Caki2 (cell line): Measurements from ENCODE around the gene CREB3L1. TPM values are rescaled to one million over a fixed set of nuclear protein-coding genes. Genes with fewer than 3 reads are reported as not detected.
"Not testable (repeated sequence)": the region's sequence is repeated elsewhere in the genome, so short reads cannot be mapped to it uniquely, and the experiment has no call there.

Experiments
- DNase-seq: peaks from one replicate; pipeline ENCODE4 v3.0.0-alpha.2; 2015; ENCODE audit warnings: low read depth
- in situ Hi-C: cut with HindIII; loops from 2 replicates; pipeline ENCODE4 v1.10.0; 2016; ENCODE audit warnings: low sequenced_read_pairs, low pct_unique_long_range_greater_than_20kb, mixed read lengths
- total RNA-seq: library from RNA; depleted of rRNA; stranded (reverse); fragments of >200 nt; shearing (Covaris generic); gene quantifications from 2 replicates; pipeline ENCODE4 v1.2.3, GENCODE V29; 2014; ENCODE audit warnings: low replicate concordance

The CREB3L1 gene
- total RNA-seq, 1 experiment from 2014 or later, result not detected

DNA sequence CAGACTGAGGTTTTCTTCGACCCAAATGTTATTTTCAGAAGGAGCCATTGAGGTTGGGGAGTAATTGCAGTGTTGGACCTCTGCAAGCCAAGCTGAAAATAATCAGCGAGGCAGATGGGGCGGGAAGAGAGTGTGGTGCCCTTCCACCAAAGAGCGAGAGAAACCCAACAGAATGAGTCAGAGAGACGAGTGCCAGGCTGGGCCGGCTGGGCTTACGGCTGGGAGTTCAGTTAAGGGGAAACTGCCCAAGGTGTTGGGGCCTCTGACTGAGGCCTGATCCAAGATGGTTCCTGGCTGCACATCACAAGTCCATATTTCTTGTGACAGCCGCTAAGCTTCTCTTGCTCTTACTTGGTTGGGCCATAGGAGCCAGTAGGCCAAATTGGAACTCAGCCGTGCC is 30.4 kb upstream of the CREB3L1 start:
- in situ Hi-C loops, result no loop called here
- no peak for DNase-seq

DNA sequence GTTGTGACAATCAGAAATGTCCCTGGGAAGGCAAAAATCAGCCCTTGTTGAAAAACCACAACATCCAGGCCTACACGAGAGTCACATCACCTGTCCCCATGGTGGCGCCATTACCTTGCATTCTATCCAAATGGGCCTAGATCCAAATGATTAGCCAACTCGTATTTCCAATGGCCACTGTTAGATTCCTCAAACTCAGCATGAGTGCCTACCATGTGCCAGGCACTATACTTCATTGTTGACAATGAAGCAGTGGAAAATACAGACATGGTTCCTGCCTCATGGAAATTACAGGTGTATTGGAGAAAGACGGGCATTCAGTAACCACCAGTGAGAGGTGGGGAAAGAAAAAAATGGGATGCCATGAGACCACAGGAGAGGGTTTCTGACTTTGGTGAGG is 29.8 kb upstream of the CREB3L1 start:
- DNase-seq, result peak; percentile 19
- in situ Hi-C loops, result no loop called here

GRCh38 chr11:46248289-46249102 is 29.0 kb upstream of the CREB3L1 start:
- DNase-seq, result peak; percentile 51
- in situ Hi-C loops, result no loop called here

GRCh38 chr11:46249103-46249937 is 28.1 kb upstream of the CREB3L1 start:
- DNase-seq, result no peak
- in situ Hi-C loops, result no loop called here

GRCh38 chr11:46249938-46250744 is 27.3 kb upstream of the CREB3L1 start:
- in situ Hi-C loops, result no loop called here
- no peak for DNase-seq

DNA sequence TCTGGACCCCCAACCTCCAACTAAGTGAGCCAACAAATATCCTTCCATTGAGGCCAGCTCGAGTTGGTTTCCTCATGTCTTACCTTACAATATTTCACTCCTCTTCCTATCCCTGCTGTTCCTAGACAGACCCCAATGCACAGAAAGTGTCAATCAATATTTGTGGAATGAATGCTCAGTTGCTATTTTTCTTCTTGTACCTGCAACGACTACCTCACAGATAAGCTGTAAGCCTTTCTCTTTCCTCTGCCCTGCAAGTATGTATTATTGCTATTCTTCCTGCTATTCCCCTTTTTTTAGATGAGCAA is 26.8 kb upstream of the CREB3L1 start:
- DNase-seq, result no peak
- in situ Hi-C loops, result no loop called here

DNA sequence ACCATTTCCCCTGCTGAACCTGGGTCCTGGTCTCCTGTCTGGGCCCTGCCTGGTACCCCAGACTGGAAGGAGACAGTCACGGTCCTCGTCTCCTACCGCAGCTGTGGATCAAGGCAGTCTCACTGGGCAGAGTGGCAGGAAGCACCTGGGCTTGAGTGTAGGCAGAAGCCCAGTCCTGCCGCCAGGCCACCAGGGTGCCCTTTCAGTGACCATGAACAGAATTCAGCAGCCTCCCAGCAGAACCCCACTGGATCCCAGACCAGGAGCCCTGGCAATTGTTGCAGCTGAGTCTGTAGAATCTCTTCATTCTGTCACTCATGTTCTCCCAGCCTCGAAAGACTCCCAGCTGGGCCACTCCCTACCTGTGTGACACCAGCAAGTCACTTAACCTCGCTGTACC is 25.5 kb upstream of the CREB3L1 start:
- in situ Hi-C loops, result no loop called here
- DNase-seq, result no peak

DNA sequence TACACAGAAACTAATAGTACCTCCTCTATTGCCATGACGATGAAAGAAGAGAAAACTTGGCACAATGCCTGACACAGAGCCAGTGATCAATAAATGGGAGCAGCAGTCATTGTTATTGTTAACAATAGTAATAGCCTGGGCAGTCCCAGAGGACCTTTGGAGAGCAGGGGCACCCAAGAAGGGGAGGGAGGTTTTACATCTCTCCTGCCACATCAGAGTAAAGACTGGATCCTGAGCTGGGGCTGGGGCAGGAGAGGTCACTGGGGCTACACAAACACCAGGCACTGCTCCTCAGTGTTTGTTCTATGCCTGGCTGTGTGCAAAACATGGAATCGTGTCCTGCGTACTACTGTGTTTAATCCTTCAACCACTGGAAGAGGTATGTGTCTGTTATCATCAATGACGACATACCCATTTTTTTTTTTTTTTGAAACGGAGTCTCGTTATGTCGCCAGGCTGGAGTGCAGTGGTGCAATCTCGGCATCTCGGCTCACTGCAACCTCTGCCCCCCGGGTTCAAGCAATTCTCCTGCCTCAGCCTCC is 25.0 kb upstream of the CREB3L1 start:
- no peak for DNase-seq
- in situ Hi-C loops, result no loop called here

DNA sequence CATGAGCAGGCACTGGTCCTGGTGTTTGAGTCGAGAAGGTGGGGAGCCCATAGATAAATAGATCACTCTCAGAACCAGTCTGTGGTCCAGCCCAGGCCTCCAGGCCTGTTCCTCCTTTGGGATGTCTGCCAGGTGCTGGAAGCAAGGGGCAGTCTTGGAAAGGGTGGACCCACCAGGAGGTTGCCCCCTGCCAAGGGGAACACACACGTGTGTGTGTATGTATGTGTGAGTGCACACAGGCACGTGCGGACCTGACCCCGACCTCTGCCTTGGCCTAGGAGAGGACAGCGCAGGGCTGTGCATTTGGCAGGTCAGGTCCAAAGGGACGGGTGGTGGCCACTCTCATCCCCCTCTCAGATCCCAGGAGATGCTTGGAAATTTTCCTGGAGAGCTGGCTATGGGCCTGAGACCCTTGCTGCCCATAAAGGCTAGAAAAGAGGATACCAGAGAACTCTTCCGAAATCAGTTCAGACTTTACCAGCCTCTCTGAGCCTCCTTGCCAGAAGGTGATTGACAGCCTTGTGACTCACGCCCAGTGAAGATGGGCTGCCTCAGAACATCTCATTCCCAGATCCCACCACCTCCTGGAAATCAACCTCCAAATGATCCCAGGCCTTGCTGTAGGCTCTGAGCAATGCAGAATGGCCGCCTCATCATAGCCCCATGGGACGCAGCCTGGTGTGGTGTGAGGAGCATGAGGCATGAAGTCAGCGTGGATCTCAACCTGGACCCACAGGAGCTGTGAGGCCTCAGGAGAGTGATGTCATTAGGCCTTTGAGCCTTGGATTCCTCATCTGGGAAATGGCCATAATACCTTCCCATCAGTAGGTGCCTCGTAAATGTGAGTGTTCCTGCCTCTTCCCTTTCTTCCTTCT is 24.0 kb upstream of the CREB3L1 start:
- in situ Hi-C loops, result no loop called here
- DNase-seq, result no peak

DNA sequence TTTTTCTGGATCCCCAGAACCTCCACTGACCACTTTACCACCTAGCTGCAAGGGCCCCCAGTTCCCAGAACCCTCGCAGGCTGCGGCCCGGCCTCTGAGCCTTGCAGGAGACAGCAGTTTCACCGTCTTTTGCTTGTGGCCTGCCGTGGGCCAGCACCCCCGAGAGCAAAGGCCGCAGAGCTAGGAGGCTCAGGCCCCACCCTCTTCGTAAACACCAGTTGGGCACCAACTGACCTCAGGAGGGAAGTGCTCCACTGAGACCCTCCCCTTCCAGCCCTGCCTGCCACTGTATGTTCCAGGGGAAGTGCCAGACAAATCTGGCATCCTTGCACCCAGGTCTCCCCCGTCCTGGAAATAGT is 23.4 kb upstream of the CREB3L1 start:
- in situ Hi-C loops, result no loop called here
- no peak for DNase-seq

DNA sequence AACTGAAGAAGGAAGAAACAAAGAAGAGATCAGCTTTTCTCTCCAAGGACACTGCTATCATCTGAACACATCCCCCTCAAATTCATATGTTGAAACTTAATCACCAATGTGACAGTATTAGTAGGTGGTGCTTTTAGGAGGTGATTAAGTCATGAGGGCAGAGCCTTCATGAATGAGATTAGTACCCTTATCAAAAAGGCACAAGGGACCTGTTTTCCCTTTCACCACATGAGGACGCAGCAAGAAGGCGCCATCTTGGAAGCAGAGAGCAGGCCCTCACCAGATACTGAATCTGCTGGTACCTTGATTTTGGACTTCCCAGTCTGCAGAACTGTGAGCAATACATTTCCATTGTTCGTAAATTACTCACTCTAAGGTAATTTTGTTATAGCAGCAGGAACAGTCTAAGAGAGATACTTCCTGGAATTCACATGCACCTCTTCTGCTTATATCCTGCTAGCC is 20.9 kb upstream of the CREB3L1 start:
- in situ Hi-C loops, result no loop called here
- no peak for DNase-seq

- DNase-seq, in situ Hi-C loops: not testable (repeated sequence)
Observed at GRCh38 chr11:46259347-46259746, 18.1 kb upstream of the CREB3L1 start.

DNA sequence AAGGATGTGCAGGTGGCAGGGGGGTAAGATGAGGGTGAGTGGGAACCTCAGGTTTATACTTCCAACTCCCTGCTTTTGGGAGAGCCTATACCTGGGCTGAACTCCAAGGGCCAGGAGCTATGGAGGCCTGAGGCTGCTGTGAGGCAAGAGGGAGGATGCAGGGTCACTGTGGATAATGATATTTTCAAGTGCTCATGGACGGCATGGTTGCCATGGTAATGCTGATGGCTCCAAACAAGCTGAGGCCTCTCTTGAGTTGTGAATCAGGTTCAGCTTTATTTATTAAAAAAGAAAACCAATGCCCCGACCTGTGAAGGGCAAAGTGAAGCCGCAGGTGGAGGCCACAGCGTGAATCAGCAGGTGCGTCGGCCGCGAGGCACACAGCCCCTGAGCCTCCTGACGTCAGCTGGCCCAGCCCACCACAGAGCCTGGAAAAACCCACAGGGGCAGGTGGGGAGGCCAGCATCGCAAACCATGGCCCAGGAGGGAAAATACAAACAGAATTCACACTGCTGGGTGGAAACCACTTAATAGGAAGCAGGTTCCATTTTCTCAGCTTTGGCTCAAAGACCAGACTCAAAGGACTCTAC is 17.4 kb upstream of the CREB3L1 start:
- no peak for DNase-seq
- in situ Hi-C loops, result no loop called here

GRCh38 chr11:46263120-46263519 is 14.3 kb upstream of the CREB3L1 start:
- in situ Hi-C loops, result no loop called here

GRCh38 chr11:46264030-46264429 is 13.4 kb upstream of the CREB3L1 start:
- no peak for DNase-seq
- in situ Hi-C loops, result no loop called here

More at GRCh38 chr11:46263120-46263519, 14.3 kb upstream of the CREB3L1 start:
- DNase-seq, result no peak

- in situ Hi-C loops, result no loop called here
- no peak for DNase-seq
Observed at GRCh38 chr11:46264976-46265375, 12.5 kb upstream of the CREB3L1 start.

DNA sequence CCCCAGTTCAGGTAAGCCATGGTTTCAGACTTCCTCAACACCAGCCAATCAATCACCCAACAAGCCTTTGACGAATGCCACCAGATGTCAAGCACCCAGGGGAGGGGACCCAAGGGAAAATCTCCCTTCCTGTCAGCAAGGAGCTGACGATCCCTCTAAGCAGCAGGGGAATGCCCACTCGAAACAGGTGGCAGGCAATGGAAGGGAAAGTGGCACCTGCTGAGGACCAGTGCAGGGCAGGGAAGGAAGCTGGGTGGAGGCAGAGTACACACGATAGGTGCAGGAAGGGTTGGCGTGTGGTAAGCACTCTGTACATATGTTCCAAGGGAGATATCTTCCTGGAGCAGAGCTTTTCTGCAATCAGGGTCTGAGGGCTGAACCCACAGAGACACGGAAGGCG is 11.7 kb upstream of the CREB3L1 start:
- in situ Hi-C loops, result no loop called here
- DNase-seq, result no peak
